ENCODE results near the gene MMGT1.
"Not testable (repeated sequence)": the region's sequence is repeated elsewhere in the genome, so short reads cannot be mapped to it uniquely, and the experiment has no call there.

MMGT1 gene

GRCh38 chrX:135920516-135920915 lies 53.3 kb downstream of the MMGT1 start:
- not testable (repeated sequence) for DNase-seq

GRCh38 chrX:135914404-135914803 lies 59.4 kb downstream of the MMGT1 start:
- DNase-seq, result no peak

Data from CD4-positive, alpha-beta T cell treated with Interleukin-17A for 4 hours (primary cell).